Fibroblast of skin of abdomen (primary cell): ENCODE measurements around the gene KRTAP9-9.
"Not testable (repeated sequence)": the region's sequence is repeated elsewhere in the genome, so short reads cannot be mapped to it uniquely, and the experiment has no call there.

Experiments used
- DNase-seq: peaks from one replicate; pipeline ENCODE4 v3.0.0-alpha.2; 2013

Gene KRTAP9-9

GRCh38 chr17:41265078-41265477 is 9.9 kb downstream of the KRTAP9-9 start, which contains the start of gene KRTAP9-6:
Gene KRTAP9-6, plus strand, starts transcription at chr17:41265378. Its CDS starts 0 bp downstream, at chr17:41265378.
- DNase-seq = no peak

GRCh38 chr17:41267711-41268110 is 12.5 kb downstream of the KRTAP9-9 start:
- no peak for DNase-seq

- DNase-seq = not testable (repeated sequence)
Measured at GRCh38 chr17:41271323-41271722, 16.1 kb downstream of the KRTAP9-9 start.

GRCh38 chr17:41271858-41272257 is 16.7 kb downstream of the KRTAP9-9 start:
- DNase-seq = no peak

GRCh38 chr17:41275648-41276190 is 20.5 kb downstream of the KRTAP9-9 start, which contains the start of gene KRTAP9-7:
Gene KRTAP9-7, plus strand, starts transcription at chr17:41275698. Its CDS starts 0 bp downstream, at chr17:41275698.
- not testable (repeated sequence) for DNase-seq

- DNase-seq = peak; percentile 20
Measured at GRCh38 chr17:41278176-41278955, 23.2 kb downstream of the KRTAP9-9 start.

GRCh38 chr17:41284043-41284442 is 28.9 kb downstream of the KRTAP9-9 start:
- DNase-seq = peak; percentile 95

- peak; percentile 21 for DNase-seq
Measured at GRCh38 chr17:41284546-41284945, 29.4 kb downstream of the KRTAP9-9 start.

GRCh38 chr17:41287050-41287449 is 31.9 kb downstream of the KRTAP9-9 start:
- no peak for DNase-seq

GRCh38 chr17:41294016-41294415 is 38.8 kb downstream of the KRTAP9-9 start:
- DNase-seq = peak; percentile 71

GRCh38 chr17:41296846-41297245 is 41.7 kb downstream of the KRTAP9-9 start:
- no peak for DNase-seq

GRCh38 chr17:41298458-41299135 is 43.4 kb downstream of the KRTAP9-9 start:
- DNase-seq = no peak

- no peak for DNase-seq
Measured at GRCh38 chr17:41301204-41301790, 46.1 kb downstream of the KRTAP9-9 start.

- DNase-seq = no peak
Measured at GRCh38 chr17:41301916-41302901, 47.0 kb downstream of the KRTAP9-9 start, which contains the start of gene KRTAP29-1. Gene KRTAP29-1, minus strand, starts transcription at chr17:41302851. Its CDS starts 0 bp downstream, at chr17:41302851.

GRCh38 chr17:41302981-41303380 is 47.8 kb downstream of the KRTAP9-9 start:
- no peak for DNase-seq

- DNase-seq = no peak
Measured at GRCh38 chr17:41304091-41304490, 48.9 kb downstream of the KRTAP9-9 start.
